ENCODE data around the gene SERINC2. TPM values are rescaled to one million over a fixed set of nuclear protein-coding genes. Genes with fewer than 3 reads are reported as not detected.

SERINC2 gene
- total RNA-seq, 1 experiment from 2014 or later: 140 TPM

- no peak overlapping the region for H3K27ac Mint-ChIP-seq (ENCODE audit: low read depth, unreplicated experiment)
- no peak for TF ChIP-seq CTCF (IDR thresholded peaks at IDR 0.05; ENCODE audit: unreplicated experiment)
- H3K9me3 Mint-ChIP-seq (ENCODE audit: unreplicated experiment): no peaks in the 10 kb centered on the region
- intact Hi-C loops (cut with micrococcal nuclease): no loop called here
- no peak for DNase-seq (ENCODE audit: unreplicated experiment)
- BruUV-seq (replicated peaks): no TSS peak
- POLR2A ChIA-PET: no interaction called here
- no peak overlapping the region for H3K4me3 Mint-ChIP-seq (ENCODE audit: unreplicated experiment)
- H3K36me3 Mint-ChIP-seq (ENCODE audit: insufficient read depth, unreplicated experiment): peaks cover 27% of the 10 kb centered on the region
- H3K27me3 Mint-ChIP-seq (ENCODE audit: insufficient read depth, unreplicated experiment): no peaks in the 10 kb centered on the region
- no peaks in the 10 kb centered on the region for H3K4me1 Mint-ChIP-seq (ENCODE audit: insufficient read depth, unreplicated experiment)
- CTCF ChIA-PET: interaction anchor here (0.6 to 1.9 kb wide), 3 partner anchors 22 to 185 kb away, joined by 3 to 5 read pairs (median 3); no protein-coding TSS in a partner anchor
These were observed 44.4 kb upstream of the SERINC2 start for GRCh38 chr1:31368611-31369107.

- BruUV-seq (replicated peaks): no TSS peak
- Mint-ChIP-seq H3K27me3 (ENCODE audit: insufficient read depth, unreplicated experiment) (no peaks in the 10 kb centered on the region), H3K27ac (ENCODE audit: low read depth, unreplicated experiment) (no peak overlapping the region), H3K4me3 (ENCODE audit: unreplicated experiment) (no peak overlapping the region), H3K9me3 (ENCODE audit: unreplicated experiment) (no peaks in the 10 kb centered on the region), H3K36me3 (ENCODE audit: insufficient read depth, unreplicated experiment) (peaks cover 13% of the 10 kb centered on the region), H3K4me1 (ENCODE audit: insufficient read depth, unreplicated experiment) (peaks cover 6% of the 10 kb centered on the region)
- no peak for DNase-seq (ENCODE audit: unreplicated experiment)
- no peak for TF ChIP-seq CTCF (IDR thresholded peaks at IDR 0.05; ENCODE audit: unreplicated experiment)
- ChIA-PET POLR2A (no interaction called here), CTCF (interaction anchor here (0.6 to 1.9 kb wide), 3 partner anchors 53 to 390 kb away, joined by 3 to 5 read pairs (median 5); no protein-coding TSS in a partner anchor)
- intact Hi-C loops (cut with micrococcal nuclease): no loop called here
These were observed 43.0 kb upstream of the SERINC2 start for GRCh38 chr1:31370021-31370420.

- DNase-seq (ENCODE audit: unreplicated experiment): no peak
- Mint-ChIP-seq H3K4me3 (ENCODE audit: unreplicated experiment) (no peak overlapping the region), H3K4me1 (ENCODE audit: insufficient read depth, unreplicated experiment) (peaks cover 6% of the 10 kb centered on the region), H3K36me3 (ENCODE audit: insufficient read depth, unreplicated experiment) (peaks cover 8% of the 10 kb centered on the region), H3K9me3 (ENCODE audit: unreplicated experiment) (no peaks in the 10 kb centered on the region), H3K27me3 (ENCODE audit: insufficient read depth, unreplicated experiment) (no peaks in the 10 kb centered on the region), H3K27ac (ENCODE audit: low read depth, unreplicated experiment) (no peak overlapping the region)
- CTCF ChIA-PET: interaction anchor here (0.5 to 0.7 kb wide), 2 partner anchors 9 to 389 kb away, joined by 3 read pairs; no protein-coding TSS in a partner anchor
- POLR2A ChIA-PET: interaction anchor here (1.8 kb wide), 1 partner anchor 8 kb away, joined by 5 read pairs; no protein-coding TSS in a partner anchor
- TF ChIP-seq CTCF (IDR thresholded peaks at IDR 0.05; ENCODE audit: unreplicated experiment): no peak
- BruUV-seq (replicated peaks): no TSS peak
- intact Hi-C loops (cut with micrococcal nuclease): no loop called here
These were observed 42.4 kb upstream of the SERINC2 start for GRCh38 chr1:31370565-31370964.

- no TSS peak for BruUV-seq (replicated peaks)
- no peaks in the 10 kb centered on the region for H3K9me3 Mint-ChIP-seq (ENCODE audit: unreplicated experiment)
- peaks cover 4% of the 10 kb centered on the region for H3K36me3 Mint-ChIP-seq (ENCODE audit: insufficient read depth, unreplicated experiment)
- intact Hi-C loops (cut with micrococcal nuclease): no loop called here
- H3K27me3 Mint-ChIP-seq (ENCODE audit: insufficient read depth, unreplicated experiment): no peaks in the 10 kb centered on the region
- H3K4me1 Mint-ChIP-seq (ENCODE audit: insufficient read depth, unreplicated experiment): peaks cover 7% of the 10 kb centered on the region
- H3K27ac Mint-ChIP-seq (ENCODE audit: low read depth, unreplicated experiment): no peak overlapping the region
- H3K4me3 Mint-ChIP-seq (ENCODE audit: unreplicated experiment): no peak overlapping the region
- CTCF ChIA-PET: interaction anchor here (0.5 to 1.6 kb wide), 4 partner anchors 10 to 166 kb away, joined by 3 to 8 read pairs (median 4); no protein-coding TSS in a partner anchor
- POLR2A ChIA-PET: interaction anchor here (1.8 kb wide), 1 partner anchor 9 kb away, joined by 5 read pairs; no protein-coding TSS in a partner anchor
- DNase-seq (ENCODE audit: unreplicated experiment): no peak
- TF ChIP-seq CTCF (IDR thresholded peaks at IDR 0.05; ENCODE audit: unreplicated experiment): no peak
These were observed 41.7 kb upstream of the SERINC2 start for GRCh38 chr1:31371121-31371959.
